NT2/D1 (cell line): ENCODE data around the gene CD63.

ENCODE experiments used
- YY1 ChIP-seq: IDR thresholded peaks from 2 replicates; pipeline ENCODE4 v1.6.1; 2011; ENCODE audit not compliant: insufficient read length, insufficient read depth
- ZNF274 ChIP-seq: IDR thresholded peaks from 2 replicates; pipeline ENCODE4 v1.6.1; 2011; ENCODE audit warnings: mild to moderate bottlenecking, low read depth, low read length

DNA sequence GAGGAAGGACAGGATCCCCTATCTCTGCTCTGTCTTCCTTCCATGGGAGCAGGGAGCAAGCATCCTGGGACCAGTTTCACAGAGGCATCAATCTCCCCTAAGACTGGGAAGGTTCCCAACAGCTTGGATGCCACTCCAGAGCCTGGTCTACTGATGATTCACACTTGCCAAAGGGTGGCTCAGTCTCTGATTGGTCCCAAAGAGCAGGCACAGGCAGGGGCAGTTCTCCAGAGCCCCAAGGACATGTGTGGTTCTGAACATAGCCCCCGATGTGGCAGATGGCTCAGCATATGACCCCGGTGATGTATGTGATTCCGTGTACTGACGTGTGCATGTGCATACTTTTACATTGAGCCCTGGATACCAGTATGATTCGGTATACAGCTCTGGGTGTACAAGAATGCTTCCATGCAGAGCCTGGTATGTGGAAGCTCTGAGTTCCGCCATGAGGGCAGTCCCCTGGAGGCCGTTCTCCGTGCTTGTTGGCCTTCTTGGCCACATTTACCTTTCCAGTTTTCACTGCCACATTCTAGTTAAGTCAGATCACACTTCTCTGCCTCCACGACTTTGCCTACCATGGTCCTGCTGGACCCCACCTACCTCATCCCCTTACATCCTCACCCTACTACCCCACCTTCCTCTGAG is 42.3 kb downstream of the CD63 start:
- TF ChIP-seq YY1 (no peak), ZNF274 (no peak)
